Amygdala (tissue), 56 donors: ENCODE measurements around the gene RGS8.

ENCODE experiments used
- DNase-seq, 56 donors: peaks; one replicate each; lab custom pipeline; 2025; lab: John Stamatoyannopoulos, UW

Gene RGS8

DNA sequence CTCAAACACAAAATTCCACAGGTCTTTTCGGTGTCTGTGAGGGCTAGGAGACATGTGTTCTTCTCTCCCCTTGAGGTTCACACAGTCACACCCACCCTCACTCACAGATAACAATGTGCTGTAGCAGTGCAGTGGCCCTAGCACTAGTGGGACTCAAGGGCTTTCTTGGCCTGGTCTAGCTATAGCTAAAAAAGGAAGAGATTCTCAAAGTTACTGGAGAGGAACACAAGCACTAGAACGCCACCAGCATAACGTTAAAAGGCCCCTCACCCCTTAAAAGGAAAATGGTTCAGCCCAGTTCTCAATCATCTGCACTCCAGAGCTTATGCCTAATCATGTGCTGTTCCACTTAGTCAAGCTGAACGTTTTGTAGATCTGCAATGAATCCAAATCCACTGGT is 39.5 kb downstream of the RGS8 start:
- DNase-seq, result no peak

DNA sequence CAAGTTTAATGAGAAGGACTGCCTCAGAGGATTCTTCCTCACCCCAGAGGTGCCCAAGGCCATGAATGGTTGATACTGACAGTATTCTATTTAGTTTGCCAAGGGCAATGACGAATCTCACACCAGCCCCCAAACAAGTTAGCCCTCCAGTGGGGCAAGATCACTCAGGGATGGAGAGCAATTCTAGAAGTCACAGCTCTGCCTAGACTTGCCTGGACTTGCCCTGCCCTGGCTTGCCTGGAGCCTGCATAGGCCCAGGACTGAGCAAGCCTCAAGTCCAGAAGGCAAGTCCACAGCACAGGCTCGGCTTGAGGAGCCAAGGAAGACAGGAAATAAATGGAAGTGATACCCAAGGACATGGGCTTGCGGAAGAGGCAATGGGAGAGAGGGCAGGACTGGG is 40.7 kb downstream of the RGS8 start:
- no peak for DNase-seq

DNA sequence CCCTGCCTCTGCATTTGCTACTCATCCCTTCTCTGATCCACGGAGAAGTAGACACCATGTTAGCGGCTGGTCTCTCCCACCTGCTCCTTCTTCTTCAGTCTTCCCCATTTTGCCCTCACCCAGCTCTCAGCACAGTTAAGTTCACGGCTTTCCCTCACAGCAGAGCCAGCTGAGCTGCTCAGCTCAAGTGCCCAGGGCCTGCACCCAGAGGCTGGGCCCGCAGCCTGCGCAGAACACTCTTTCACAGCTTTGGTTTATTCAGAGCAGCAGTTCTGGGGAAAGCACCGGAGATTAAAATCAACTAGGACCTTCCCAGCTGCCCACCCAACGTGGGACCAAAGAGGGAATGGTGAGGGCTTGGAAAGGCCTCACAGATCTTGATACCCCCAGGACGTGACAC is 41.9 kb downstream of the RGS8 start:
- DNase-seq, result no peak

GRCh38 chr1:182641561-182641960 is 42.8 kb downstream of the RGS8 start:
- DNase-seq, result no peak

DNA sequence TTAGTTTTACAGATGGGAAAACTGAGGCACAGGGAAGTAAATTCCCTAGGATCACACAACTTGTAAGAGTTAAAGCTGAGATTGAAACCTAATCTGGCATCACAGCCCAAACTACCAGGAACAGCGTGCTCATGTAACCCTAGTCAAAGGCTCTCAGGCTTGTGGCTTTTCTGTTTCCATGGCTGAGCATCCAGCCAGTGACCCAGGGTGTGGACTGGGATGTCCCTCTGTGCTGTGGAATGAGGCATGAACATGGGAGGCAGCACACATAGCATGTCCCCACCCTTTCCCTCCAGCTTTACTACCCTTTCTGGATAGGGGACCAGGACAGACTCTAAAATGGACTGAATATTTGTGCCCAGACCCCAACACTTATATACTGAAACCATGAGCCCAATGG is 45.1 kb downstream of the RGS8 start:
- DNase-seq, result no peak

- no peak for DNase-seq
These were observed 46.6 kb downstream of the RGS8 start for GRCh38 chr1:182637769-182638168.

GRCh38 chr1:182635871-182636270 is 48.5 kb downstream of the RGS8 start:
- no peak for DNase-seq
